ENCODE data around the gene PSAP.
A peak's percentile ranks its signal among the peaks of the same experiment; 100 is the strongest.
"Not testable (repeated sequence)": the region's sequence is repeated elsewhere in the genome, so short reads cannot be mapped to it uniquely, and the experiment has no call there.

Gene PSAP

DNA sequence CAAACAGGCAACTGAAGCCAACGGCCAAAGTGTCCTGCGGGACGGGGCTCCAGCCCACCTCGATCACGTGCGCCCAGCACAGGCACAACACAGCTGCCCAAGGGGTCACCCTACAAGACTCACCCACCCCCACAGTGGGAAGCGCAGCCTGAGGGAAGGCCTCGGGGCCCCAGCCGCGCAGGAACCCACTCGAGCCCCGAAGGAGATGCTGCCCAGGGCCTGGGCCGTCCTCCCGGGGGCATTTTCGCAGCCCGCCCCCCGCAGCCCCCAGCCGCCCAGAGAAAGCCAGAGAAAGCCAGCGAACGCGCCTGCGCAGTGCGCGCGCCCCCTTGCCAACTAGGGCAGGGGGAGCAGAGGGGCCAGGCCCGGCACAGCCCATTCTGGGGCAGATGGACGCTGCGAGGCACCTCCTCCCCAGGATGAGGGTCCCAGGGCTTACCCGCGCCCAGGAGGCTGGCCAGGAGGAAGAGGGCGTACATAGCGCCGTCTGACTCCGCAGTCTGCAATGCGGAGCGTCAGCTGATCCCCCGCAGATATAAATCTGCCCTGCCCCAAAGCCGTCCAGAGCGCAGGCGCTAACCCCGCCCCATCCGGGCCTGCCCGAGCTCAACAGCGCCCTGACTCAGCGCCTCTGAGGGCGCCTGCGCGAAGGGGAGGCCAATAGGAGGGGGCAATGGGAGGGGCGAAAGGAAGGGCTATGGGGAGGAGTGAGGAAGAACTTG is at the start of gene PSAP:
Gene PSAP, minus strand, starts transcription at position 509 of the 722 bp plus-strand sequence. Its CDS starts 30 bp downstream, at position 479.
- DNase-seq = peak; percentile 86

DNA sequence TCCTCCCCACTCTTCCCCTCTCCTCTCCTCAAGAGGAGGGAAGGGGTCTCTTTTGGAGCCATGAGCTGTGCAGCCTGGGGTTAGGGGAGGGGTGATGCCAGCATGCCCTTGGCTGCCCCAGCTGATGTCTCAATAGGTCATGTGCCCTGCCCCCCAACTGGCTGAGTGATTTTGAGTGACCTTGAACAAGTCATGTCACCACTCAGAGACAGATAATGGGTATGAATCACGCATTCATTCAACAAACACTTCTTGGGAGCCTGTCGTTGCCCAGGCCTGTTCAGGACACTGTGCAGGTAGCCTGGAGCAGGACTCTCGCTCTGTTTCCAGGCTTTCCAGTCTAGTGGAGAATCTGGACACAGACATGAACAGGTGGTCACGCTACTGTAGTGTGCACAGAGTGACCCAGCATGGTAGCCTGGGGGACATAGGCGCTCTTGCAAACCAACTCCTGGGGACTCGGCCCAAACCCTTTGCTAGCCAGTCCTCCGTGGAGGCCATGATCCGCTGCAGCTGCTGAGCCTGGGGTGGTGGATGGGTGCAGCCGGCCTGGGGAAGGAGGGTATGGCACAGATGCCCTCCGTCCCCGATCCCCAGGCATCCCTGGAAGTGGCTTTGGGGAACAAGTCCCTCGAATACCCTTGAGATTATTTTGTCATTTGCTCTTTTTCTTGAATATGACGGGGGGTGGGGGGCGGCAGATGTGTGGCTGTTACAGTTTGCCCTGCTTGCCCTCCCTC is 49.6 kb upstream of the PSAP start:
- no peak for DNase-seq

DNA sequence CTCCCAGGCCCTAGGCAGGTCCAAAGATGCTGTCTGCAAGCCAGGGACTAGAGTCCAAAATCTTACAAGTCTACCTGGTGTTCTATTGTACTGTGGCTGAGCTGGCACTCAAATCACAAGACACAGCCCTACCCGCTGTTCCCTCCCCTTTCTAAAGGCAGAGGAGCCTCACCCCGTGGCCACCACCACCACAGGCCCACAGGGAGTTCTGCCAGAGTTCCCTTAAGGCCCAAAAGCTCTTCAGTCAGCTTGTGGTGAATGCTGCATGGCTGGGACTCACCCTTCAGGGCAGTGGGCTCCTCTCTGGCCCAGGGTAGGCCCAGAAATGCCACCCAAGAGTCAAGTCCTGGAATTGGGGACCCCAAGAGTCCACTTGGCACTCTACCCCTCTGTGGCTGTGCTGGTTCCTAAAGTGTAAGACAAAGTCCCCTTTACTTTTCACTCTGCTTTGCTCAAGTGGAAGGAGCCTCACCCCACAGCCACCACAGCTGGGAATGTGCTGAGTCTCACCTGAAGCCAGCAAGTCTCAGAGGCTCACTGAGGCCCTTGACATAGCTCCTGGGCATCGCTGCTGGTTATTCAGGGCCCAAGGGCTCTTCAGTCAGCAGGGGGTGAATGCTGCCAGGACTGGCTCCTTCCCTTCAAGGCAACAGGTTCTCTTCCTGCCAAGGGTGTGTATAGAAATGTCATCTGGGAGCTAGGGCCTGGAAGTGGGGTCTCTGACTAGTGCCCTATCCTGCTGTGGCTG is 48.8 kb upstream of the PSAP start:
- DNase-seq = no peak

DNA sequence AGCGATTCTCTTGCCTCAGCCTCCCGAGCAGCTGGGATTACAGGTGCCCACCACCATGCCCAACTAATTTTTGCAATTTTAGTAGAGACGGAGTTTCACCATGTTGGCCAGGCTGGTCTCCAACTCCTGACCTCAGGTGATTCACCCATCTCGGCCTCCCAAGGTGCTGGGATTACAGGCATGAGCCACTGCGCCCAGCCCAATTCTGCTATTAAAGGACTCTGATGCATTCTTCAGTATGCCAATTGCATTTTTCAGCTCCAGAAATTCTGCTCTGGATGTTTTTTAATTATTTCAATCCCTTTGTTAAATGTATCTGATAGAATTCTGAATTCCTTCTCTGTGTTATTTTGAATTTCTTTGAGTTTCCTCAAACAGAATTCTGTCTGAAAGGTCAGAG is 47.3 kb upstream of the PSAP start:
- not testable (repeated sequence) for DNase-seq

DNA sequence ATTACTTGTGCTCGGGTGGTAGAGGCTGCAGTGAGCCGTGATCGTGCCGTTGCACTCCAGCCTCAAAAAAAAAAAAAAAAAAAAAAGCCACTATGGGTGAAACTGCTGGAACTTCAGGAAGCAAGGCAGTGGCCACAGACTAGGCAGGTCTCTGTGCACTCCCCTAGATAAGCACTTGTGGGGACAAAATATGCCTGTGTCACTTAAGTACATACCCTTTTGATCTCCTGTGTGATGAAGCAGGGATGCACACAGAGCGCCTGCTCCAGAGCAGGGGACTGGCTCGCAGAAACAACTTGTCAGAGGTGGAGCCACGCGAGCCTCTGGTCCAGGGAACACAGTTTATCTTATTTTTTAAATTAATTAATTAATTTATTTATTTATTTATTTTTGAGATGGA is 42.9 kb upstream of the PSAP start:
- no peak for DNase-seq

DNA sequence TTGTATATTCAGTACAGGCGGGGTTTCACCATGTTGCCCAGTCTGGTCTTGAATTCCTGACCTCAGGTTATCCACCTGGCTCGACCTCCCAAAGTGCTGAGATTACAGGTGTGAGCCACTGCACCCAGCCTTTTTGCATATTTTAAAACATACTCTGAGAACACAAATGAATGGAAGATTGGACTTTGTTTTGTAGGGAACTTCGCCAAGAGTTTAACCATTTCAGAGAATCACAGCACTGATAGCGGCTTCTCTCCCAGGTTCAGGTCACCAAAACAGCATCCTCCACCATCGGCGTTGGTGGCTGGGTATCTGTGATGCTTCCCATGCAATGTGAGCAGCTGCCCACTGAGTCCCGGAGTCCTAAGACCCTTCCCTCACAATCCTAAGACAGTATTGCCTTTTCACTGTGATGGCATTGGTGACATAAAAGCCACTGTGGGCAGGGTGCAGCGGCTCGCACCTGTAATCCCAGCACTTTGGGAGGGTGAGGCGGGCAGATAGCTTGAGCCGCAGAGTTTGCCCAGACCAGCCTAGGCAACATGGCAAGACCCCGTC is 42.3 kb upstream of the PSAP start:
- DNase-seq = no peak

DNA sequence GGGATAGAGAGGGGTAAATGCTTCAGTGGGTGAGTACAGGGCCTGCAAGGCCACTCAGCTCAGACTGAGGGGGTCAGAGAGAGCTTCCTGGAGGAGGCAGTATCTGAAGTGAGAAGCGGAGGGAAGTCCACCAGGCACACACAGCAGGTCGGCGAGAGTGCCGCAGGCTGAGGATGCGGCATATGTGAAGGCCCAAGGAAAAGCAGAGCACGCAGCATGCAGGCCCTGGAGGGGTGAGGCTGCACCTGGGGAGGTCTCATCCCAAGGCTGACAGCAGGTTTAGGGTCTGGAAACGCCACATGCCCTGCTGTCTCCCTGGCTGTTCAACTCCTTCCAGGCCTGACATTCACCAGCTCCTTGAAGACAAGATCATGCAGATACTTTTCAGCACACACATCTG is 40.4 kb upstream of the PSAP start:
- DNase-seq = no peak

DNA sequence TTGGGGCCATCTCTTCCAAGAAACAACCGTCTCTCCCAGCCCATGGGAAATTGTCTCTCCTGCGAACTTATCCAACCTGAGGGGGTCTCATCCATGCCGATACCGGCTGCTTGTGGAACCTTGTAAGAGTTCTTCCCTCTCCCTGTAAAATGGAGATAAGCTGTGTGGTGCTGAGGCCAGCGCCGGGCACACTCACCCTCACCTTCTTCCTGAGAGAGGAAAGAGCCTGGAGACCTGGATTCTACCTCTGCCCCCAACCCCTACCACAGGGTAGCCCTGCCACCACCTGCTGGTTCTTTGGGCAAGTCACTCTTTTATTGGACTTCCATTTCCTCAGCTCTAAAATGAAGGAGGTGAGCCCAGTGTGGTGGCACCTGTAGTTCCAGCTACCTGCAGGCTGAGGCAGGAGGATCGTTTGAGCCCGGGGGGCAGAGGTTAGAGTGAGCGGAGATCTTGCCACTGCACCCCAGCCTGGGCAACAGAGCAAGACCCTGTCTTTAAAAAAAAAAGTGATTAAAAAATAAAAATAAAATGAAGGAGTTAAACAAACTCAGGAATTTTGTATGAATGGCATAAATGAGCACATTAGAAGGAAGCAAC is 38.4 kb upstream of the PSAP start:
- DNase-seq = no peak

DNA sequence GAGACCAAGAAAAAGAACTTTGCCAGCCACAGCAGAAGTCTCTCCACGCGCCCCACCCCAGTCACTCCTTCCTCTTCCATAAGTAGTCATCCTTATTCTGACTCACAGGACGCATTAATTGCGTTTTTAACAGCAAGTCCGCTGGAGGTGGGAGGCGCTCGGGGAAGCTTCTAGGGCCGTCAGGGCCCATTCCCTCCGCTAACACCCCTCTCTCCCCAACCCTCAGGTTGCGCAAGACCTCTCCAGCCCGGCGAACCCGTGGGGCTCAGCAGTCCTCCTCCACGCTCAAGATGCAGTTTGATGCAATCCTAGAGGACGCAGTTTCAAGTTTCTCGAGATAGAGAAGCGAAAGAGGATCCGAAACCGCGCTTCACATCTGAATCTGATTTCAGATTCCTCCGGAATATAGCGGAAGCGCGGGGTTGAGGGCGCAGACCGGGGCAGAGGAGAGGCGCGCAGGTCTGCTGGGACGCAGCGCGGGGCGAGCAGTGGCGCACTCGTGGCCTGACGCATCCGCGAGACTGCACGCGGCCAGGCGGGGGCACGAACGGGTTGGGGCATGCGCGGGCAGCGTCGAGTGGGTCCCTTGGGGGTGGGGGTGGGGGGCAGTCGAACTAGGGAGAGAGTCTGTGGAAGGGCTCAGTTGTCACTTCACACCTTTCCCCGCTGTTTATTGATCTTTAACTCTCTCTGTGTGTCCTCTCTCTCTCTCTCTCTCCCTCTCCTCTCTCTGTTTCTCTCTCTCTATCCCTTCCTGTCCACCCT is 37.8 kb upstream of the PSAP start:
- DNase-seq = no peak

DNA sequence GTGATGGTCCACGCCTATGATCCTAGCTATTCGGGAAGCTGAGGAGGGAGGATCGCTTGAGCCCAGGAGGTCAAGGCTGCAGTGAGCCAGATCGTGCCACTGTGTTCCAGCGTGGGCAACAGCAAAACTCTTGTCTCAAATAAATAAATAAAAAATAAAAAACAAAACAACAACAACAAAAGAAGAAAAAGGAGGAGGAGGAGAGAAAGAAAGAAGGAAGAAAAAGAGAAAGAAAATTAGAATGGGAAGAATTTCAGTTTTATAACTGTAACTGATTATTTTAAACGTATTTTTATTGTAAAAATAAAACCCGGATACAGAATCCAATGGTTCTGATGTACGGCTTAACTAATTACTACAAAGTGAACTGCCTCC is 37.2 kb upstream of the PSAP start:
- DNase-seq = no peak

DNA sequence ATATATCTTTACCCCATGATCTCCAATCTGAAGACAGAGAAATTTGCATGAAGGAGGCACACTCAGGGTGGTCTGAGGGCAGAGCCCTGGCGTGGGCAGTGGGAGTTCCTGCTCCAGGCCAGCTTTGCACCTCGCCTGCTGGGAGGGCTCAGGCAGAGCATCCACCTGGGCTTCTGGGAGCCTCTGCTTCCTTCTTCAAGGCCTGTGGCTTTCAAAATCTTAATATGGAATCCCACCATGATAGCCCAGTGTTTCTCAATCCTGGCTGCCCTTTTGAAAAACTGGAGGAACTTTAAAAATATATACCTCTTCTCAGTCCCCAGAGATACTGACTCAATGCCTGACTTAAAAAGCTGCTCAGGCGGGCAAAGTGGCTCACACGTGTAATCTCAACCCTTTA is 36.7 kb upstream of the PSAP start:
- DNase-seq = no peak

DNA sequence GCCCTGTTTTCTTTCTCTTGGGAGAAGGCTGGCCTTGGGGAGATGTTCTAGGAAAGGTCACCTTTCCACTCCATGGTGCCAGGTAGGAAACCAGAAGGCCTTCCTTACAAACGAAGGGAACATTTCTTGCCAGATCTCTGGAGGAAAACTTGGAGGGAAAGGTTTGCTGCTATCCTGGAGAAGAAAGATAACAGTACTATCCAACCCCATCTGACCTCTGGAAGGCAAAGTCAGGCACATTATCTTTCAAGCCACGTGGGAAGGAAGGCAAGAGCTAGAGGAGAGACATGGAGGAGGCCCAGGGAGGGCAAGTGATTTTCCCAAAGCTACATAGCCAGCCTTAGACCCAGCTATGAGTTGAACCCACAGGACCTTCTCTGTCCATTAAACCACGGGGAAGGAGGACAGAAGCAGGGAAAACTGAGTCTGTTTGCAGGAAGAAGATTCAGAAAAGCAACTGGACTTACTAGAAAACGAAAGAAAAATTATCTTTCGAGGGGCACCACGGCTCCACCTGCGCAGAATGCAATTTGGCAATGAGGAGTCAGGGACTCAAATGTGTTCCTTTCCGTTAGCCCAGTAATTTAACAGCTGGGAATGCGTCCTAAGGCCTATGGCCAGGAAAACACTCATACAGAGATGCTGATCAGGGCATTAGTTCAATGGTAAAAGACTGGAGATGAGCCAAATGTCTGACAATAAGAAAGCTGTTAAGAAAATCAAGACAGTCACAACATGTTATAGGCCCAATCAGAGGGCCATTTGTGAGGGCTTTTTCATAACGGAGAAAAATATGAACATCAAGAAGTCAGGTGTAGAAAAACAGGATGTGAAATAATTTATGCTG is 32.0 kb upstream of the PSAP start:
- no peak for DNase-seq

DNA sequence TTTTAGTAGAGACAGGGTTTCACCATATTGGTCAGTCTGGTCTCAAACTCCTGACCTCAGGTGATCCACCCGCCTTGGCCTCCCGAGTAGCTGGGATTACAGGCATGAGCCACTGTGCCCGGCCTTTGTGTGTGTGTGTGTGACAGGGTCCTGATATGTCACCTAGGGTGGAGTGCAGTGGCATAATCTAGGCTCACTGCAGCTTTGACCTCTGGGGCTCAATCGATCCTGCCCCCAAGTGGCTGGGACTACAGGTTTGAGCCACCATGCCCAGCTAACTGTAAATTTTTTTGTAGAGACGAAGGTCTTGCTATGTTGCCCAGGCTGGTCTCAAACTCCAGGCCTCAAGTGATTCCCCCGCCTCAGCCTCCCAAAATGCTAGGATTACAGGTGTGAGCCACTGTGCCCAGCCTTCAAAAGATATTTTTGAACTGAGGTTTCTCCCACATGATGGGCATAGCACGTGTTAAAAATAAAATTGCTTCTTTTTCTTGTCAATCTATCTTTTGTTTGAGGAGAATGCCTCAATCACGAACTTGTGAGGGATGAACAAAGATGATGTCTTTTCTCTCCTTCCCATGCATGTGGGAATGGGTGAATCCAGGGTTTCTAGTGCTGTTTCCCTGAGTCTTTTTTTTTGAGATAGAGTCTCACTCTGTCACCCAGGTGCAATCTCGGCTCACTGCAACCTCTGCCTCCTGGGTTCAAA is 30.8 kb upstream of the PSAP start:
- DNase-seq = no peak

DNA sequence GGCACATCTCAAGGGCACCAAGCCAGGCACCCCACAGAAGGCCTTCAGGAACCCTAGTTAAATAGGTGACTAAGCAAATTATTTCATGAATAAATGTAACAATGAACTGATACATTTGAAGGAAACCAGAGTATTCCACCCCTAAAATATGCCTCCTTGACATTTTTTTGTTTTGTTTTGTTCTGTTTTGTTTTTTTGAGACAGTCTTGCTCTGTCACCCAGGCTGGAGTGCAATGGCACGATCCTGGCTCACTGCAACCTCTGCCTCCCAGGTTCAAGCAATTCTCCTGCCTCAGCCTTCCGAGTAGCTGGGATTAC is 30.2 kb upstream of the PSAP start:
- not testable (repeated sequence) for DNase-seq

DNA sequence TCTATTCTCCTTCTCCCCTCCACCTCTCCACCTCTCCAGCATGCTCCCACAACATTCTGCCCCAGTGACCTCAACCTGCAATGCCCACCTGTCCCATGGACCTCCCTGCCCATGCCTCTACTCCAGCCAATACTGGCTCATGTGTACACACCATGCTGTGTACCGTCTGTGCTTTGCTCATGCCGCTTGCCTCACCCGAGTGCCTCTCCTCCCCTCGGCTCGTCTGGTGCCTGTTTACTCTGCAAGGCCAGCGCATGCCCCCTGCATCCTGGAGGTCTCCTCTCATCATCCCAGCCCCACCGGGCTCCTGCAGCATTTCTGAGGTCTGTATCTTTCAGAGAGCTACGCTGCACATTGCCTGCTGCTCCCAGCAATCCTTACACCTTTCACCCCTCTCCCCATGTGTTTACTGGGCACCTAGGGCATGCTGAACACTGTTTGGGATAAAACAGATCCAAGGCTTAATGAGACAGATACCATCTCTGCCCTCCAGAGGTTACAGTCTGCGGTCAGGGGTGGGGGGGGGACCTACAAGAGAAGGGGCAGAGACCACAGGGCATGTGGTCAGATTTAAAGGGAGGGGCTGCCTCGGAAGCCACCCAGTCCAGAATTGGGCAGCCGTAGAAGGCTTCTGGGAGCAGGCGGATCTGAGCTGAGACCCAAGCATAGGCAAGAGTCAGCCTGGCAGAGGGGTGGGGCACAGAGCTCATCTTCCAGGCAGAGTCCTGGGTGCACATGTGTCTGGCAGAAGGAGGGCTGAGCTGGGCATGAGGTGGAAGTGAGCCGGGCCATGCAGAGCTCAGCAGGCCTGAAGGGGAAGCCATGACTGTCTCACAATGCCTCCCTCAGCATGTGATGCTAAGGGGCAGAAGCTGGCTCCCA is 29.6 kb upstream of the PSAP start:
- no peak for DNase-seq

DNA sequence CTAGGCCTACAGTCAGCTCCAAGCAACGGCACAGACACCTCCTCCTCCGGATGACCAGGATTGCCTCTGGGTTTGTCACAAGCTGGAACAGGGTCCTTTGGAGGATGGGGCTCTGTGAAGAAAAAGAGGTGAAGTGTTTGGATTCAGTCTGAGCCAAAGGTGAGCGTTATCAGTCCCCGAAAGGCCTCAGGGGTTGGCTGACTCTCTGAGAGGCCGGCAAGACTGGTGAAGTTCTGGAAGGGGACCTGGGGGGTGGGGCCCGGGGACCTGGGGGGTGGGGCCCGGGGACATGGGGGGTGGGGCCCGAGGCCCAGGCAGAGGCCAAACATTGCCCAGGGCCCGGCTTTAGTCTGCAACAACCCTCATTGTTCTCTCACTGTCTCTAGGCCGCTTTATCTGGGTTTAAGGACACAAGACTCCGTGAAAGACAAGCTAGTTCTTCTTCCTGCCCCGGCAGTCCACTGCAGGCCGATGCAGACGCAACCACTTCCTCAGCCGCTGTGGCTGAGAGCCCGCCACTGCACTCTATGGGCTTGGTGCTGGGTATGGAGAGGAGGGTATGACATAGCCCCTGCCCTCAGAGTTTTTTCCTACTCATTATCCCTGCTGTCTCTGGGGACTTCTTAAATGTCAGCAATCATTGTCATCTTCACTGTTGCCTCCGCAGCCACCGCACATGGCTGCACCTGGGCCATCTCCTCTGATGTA is 27.4 kb upstream of the PSAP start:
- no peak for DNase-seq

DNA sequence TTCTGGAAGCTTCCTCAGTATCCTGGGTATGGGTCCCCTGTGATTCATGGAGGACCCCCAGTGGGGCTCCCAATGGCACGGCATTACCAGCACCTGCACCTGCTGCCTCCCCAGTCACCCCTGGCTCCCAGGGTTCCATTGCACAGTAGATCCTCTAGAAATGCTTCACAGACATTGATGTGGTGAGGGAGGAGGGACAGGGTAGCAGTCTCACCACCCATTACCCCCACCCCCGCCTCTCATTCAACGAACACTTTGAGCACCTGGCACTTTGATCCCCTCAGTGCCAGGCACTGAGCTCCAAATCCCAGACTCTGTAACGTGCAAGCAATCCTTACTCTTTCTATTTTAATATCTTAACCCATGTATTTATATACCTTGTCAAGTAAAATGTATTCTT is 26.8 kb upstream of the PSAP start:
- DNase-seq = no peak

DNA sequence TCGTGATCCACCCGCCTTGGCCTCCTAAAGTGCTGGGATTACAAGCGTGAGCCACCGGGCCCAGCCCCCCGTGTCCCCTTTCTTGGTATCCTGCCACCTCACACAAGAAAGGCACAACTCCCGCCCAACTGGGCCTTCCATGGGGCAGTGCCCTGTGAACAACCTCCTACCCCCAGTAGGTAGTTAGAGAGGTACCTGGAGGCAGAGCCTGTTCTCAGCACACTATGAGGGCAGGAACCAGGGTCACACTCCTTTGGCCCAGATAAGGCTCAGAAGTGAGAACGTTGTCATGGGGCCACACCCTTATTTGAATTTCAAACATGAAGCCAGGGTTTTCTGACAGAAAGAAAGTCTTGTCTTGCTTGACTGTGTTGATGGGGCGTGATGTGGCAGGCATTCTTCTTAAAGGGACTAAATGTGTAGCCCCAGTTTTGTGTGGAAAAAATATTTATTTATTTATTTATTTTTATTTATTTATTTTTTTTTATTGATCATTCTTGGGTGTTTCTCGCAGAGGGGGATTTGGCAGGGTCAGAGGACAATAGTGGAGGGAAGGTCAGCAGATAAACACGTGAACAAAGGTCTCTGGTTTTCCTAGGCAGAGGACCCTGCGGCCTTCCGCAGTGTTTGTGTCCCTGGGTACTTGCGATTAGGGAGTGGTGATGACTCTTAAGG is 23.8 kb upstream of the PSAP start:
- DNase-seq = not testable (repeated sequence)

All from NCI-H2029 (cell line).